ENCODE measurements around the gene HGS. TPM values are rescaled to one million over a fixed set of nuclear protein-coding genes. Genes with fewer than 3 reads are reported as not detected.

The HGS gene
- total RNA-seq, 2 donors from 2014 or later = 93.8 to 108 TPM

DNA sequence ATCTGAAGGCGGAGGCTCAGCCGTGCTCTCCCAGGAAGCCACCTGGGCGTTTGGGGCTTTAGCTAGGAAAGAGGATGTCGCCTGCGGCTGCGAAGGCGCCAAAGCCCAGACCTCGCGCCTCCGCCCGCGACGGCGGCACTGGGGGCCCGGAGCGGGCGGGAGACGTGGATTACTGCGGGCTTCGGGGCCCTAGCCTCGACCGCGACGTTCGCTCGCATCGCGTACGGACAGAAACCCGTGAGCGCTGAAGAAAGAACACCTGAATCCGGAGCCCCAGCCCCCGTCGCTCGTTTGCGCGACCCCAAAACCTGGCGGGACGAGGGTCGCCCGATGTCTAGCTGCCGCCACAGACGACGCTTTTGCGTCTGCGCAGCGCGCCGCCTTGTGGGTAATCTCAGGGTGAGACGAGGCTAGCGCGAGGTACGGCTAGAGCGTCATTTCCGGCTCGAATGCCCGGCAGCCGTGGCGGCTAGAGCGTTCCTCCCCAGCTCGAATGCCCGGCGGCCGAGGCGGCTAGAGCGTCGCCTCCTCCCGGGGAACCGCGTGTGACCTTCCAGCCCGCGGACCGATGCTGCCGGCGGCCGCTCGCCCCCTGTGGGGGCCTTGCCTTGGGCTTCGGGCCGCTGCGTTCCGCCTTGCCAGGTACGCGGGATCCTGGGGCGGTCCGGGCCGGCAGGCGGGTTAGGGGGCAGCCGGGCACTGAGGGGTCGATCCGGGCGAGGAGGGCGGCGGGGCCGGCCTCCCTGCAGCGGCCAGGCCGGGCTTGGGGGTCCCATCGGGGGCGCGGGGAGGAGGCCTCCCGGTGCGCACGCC lies 19.3 kb downstream of the HGS start, which contains the start of gene MRPL12:
Gene MRPL12 (plus strand): TSS at position 434 of the 813 bp plus-strand sequence. CDS start 135 bp downstream, at position 569.
- TF ChIP-seq, protein P1, sequence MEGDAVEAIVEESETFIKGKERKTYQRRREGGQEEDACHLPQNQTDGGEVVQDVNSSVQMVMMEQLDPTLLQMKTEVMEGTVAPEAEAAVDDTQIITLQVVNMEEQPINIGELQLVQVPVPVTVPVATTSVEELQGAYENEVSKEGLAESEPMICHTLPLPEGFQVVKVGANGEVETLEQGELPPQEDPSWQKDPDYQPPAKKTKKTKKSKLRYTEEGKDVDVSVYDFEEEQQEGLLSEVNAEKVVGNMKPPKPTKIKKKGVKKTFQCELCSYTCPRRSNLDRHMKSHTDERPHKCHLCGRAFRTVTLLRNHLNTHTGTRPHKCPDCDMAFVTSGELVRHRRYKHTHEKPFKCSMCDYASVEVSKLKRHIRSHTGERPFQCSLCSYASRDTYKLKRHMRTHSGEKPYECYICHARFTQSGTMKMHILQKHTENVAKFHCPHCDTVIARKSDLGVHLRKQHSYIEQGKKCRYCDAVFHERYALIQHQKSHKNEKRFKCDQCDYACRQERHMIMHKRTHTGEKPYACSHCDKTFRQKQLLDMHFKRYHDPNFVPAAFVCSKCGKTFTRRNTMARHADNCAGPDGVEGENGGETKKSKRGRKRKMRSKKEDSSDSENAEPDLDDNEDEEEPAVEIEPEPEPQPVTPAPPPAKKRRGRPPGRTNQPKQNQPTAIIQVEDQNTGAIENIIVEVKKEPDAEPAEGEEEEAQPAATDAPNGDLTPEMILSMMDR (IDR thresholded peaks at IDR 0.05) = peak; percentile 56

DNA sequence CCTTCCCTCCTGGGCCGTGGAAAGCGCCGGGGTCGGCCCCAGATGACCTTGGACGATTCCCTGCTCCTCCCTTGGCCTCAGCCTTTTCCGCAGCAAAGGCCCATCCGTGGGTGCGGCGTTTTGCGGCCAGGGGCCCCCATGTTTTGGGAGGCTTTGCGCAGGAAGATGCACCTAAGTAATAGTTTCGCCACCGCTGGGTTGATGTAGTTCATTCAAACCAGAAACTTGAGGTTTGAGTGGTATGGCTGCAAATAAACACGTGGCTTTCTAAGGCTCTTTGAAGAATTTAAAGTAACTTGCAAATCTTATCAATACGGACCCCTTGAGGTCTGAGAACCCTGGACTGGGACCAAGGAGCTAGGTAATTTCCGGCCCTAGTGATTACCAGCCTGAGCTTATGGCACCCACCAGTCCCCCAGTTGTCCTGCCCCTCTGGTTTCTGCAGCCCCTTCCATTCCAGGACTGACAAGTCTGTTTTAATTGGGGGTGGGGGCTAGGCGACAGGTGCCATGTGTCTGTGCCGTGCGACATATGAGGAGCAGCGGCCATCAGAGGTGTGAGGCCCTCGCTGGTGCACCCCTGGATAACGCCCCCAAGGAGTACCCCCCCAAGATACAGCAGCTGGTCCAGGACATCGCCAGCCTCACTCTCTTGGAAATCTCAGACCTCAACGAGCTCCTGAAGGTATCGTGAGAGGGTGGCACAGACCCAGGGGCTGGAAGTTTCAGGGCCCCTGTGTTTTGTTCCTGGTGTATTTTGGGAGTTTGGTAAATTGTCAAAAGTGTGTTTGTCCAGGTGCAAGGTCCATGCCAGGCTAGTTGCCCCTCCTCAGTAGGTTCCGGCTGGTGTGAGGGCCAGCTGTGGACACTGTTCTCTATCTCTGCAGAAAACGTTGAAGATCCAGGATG lies 20.2 kb downstream of the HGS start:
- Histone ChIP-seq H3K27me3 (replicated peaks; ENCODE audit: insufficient read depth) (no peaks in the 10 kb centered on the region), H3K4me3 (peak overlapping the region; percentile 72), H3K36me3 (peaks cover 13% of the 10 kb centered on the region), H3K4me1 (ENCODE audit: control insufficient read depth in 1 of 2, low read depth in 2 of 2) (peaks cover 18 to 27% of the 10 kb centered on the region in 2 donors), H3K27ac (peak overlapping the region; percentile 80 to 94), H3K9me3 (no peaks in the 10 kb centered on the region)
- ATAC-seq (ENCODE audit: insufficient number of reproducible peaks, low FRiP score, low read depth) = no peak
- TF ChIP-seq, protein P1 (IDR thresholded peaks at IDR 0.05) = no peak
- no peak for DNase-seq (ENCODE audit: low spot score)

More for the DNA sequence above, 19.3 kb downstream of the HGS start, which contains the start of gene MRPL12:
- Histone ChIP-seq H3K27me3 (replicated peaks; ENCODE audit: insufficient read depth) (no peaks in the 10 kb centered on the region), H3K36me3 (peaks cover 19% of the 10 kb centered on the region), H3K9me3 (no peaks in the 10 kb centered on the region), H3K27ac (peak within 1 kb of the TSS; percentile 80 to 94), H3K4me1 (ENCODE audit: control insufficient read depth in 1 of 2, low read depth in 2 of 2) (peaks cover 18 to 27% of the 10 kb centered on the region in 2 donors), H3K4me3 (peak within 1 kb of the TSS; percentile 72)
- peak; percentile 76 for DNase-seq (ENCODE audit: low spot score)
- ATAC-seq (ENCODE audit: insufficient number of reproducible peaks, low FRiP score, low read depth) = peak; percentile 80

- peaks cover 10% of the 10 kb centered on the region for H3K36me3 ChIP-seq
- TF ChIP-seq, protein P1 (IDR thresholded peaks at IDR 0.05) = no peak
- no peaks in the 10 kb centered on the region for H3K9me3 ChIP-seq
- DNase-seq (ENCODE audit: low spot score) (no peak), ATAC-seq (ENCODE audit: insufficient number of reproducible peaks, low FRiP score, low read depth) (no peak)
- no peak overlapping the region for H3K4me3 ChIP-seq
- H3K27ac ChIP-seq = no peak overlapping the region
- H3K27me3 ChIP-seq (replicated peaks; ENCODE audit: insufficient read depth) = no peaks in the 10 kb centered on the region
- peaks cover 18 to 33% of the 10 kb centered on the region in 2 donors for H3K4me1 ChIP-seq (ENCODE audit: control insufficient read depth in 1 of 2, low read depth in 2 of 2)
Observed at GRCh38 chr17:81705518-81706231, 21.9 kb downstream of the HGS start.

DNA sequence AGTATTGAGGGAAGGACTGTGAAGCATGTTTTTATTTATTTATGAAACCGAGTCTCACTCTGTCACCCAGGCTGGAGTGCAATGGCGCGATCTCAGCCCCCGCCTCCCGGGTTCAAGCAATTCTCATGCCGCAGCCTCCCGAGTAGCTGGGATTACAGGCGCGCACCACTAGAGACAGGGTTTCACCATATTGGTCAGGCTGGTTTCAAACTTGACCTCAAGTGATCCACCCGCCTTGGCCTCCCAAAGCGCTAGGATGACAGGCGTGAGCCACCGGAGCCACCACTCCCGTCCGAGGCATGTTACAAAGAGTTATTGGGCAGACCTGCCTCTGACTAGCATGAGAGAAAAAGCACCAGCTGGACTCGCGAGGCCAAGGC lies 22.4 kb downstream of the HGS start:
- no peaks in the 10 kb centered on the region for H3K9me3 ChIP-seq
- peaks cover 20 to 38% of the 10 kb centered on the region in 2 donors for H3K4me1 ChIP-seq (ENCODE audit: control insufficient read depth in 1 of 2, low read depth in 2 of 2)
- no peak for DNase-seq (ENCODE audit: low spot score)
- TF ChIP-seq, protein P1 (IDR thresholded peaks at IDR 0.05) = no peak
- H3K4me3 ChIP-seq = no peak overlapping the region
- peaks cover 10% of the 10 kb centered on the region for H3K36me3 ChIP-seq
- ATAC-seq (ENCODE audit: insufficient number of reproducible peaks, low FRiP score, low read depth) = no peak
- H3K27ac ChIP-seq = no peak overlapping the region
- H3K27me3 ChIP-seq (replicated peaks; ENCODE audit: insufficient read depth) = no peaks in the 10 kb centered on the region
